Activated CD4-positive, alpha-beta T cell treated with anti-CD3 and anti-CD28 coated beads for 48 hours (primary cell): ENCODE measurements around the gene FOXF1.
A peak's percentile ranks its signal among the peaks of the same experiment; 100 is the strongest.

ENCODE experiments used
- DNase-seq: peaks from one replicate; pipeline ENCODE4 v3.0.0-alpha.2; 2020

FOXF1 gene

DNA sequence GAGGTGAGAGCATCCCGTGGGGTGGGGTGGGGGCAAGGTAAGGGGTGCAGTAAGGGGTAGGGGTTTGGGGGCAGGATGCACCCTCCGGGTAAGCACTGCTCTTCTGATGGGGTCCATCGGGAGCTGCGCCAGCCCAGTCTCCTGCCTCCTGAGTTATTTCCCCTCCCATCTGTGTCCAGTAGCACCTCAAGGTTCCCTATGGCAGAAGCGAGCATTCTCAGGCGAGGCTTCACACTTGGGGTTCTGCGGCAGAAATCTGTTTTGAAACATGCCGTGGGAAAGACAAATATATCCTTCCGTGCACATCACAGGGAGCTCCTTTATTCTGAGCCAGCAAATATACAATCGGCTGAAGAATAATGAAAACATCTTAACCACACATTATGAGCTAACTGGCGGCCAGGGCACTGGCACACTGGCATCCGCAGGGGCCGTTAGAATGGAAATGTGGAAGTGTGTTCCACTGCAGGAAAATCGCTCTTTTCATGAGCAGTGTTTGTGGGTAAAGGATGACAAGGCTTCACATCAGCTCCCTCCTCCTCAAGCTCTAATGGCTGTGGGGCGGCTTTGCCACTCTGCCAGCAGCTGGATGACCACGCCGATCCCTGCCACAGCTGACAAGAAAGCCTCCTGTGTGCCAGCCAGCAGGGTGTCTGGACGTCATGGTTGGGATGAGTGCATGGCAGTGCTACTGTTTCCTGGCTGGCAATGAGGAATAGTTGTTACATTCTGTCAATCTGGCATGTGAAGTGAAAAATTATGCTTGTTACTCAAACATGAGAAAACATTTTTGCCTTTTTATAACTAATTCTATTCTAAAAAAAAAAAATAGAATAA is 24.7 kb downstream of the FOXF1 start:
- no peak for DNase-seq

DNA sequence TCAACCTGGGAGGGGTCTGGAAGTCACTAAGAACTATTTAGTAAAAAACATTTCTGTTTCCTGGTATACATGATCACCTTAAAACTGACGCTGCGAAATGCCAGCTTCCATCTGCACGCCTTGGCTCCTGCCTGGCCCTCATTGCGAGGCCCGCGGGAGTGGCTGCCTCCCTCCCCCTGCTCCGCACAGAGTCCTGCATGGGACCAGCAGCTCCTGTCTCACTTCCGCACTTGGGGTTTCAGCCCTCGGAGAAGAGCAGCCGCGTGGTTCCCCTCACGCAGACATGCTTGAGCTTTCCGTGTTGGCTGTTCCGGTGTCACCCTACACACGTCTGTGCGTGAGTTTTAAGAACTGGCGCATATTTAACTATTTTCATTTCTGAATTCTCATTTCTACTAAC is 26.3 kb downstream of the FOXF1 start:
- DNase-seq, result no peak

- DNase-seq, result no peak
Observed at GRCh38 chr16:86537486-86537885, 27.2 kb downstream of the FOXF1 start.

- no peak for DNase-seq
Observed at GRCh38 chr16:86538196-86538780, 28.0 kb downstream of the FOXF1 start.

- no peak for DNase-seq
Observed at GRCh38 chr16:86540894-86541293, 30.6 kb downstream of the FOXF1 start.

- no peak for DNase-seq
Observed at GRCh38 chr16:86541560-86541959, 31.2 kb downstream of the FOXF1 start.

- no peak for DNase-seq
Observed at GRCh38 chr16:86542756-86543750, 32.7 kb downstream of the FOXF1 start.

DNA sequence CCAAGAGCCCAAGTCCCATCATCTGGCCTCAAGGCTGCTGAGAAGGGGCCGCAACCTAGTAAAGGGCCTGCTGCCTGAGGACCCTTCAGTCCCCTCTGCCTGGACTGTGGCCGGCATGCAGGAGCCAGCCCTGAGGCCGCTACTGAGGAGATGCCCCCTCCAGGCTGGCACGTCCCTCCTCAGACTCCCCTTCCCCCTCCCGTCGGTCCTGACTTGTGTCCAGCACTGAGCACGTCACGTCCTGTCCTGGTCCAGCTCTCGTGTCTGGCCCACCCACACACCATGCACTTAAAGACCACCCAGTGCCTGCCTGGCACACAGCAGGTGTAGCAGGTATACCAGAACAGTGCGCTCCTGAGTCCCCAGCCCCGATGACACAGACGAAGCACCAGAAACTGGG is 35.2 kb downstream of the FOXF1 start:
- DNase-seq, result no peak

- DNase-seq, result no peak
Observed at GRCh38 chr16:86545954-86546637, 35.8 kb downstream of the FOXF1 start.

DNA sequence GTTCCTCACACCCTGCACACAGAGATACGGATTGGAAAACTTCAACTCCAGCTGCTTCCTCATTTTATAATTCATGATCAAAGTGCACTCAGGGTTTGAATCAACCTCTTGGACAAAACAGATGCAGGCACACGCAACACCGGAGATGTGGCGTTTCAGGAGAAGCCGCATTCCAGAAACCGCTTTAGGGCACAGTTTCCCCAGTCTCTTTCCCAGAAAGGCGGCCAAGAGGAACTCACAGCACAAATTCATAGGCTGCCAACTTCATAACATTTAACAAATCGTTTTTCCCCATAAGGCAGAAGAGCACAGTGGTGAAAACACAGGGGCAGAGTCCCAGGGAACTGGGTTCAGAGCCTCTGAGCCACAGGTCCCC is 36.3 kb downstream of the FOXF1 start:
- DNase-seq, result no peak

DNA sequence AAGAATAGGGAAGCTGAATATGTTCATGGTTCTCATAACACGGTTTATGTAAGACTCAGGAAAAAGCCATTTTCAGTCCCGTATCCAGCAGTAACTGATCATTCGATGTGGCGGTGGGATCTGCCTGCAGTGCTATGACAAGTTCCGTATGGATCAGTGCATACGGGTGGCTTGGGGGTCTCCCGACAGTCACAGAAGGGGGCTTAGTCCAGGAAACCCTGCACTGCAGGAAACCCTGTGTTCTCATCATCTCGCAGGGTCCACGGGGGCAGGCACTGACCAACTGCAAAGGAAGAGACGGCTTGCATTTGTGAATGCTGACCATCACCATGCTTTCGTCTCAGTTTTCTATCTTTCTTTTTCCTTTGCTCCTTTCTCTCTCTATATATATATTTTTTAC is 37.0 kb downstream of the FOXF1 start:
- no peak for DNase-seq

- peak; percentile 56 for DNase-seq
Observed at GRCh38 chr16:86549076-86549892, 39.0 kb downstream of the FOXF1 start.

- DNase-seq, result no peak
Observed at GRCh38 chr16:86549893-86550190, 39.5 kb downstream of the FOXF1 start.

DNA sequence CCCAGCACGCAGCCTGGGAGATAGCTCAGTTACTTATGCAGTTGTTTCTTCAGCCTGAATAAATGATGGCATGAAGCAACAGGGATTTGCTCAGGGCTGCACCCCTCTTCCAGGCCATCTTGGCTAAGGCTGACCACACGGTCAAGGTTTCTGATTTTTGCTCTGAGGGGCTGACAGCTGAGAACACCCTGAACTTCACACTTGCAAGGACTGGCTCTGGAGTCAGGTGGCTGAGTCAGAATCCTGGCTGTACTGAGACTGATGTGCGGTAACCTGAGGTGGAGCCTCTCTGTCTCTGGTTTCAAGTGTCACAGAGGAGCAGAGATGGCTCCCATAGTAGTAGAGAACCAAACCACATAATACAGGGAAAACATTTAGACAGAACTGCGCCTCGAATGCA is 40.0 kb downstream of the FOXF1 start:
- DNase-seq, result no peak

DNA sequence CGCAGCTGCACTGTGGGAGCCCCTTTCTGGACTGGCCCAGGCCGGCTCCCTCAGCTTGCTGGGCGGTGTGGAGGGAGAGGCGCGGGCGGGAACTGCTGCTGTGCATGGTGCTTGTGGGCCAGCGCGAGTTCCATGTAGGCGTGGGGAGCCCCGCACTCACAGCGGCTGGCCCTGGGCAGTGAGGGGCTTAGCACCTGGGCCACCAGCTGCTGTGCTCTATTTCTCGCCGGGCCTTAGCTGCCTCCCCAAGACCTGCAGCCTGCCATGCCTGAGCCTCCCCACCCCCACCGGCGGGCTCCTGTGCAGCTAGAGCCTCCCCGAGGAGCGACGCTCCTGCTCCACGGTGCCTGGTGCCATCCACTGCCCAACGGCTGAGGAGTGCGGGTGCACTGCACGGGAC is 43.0 kb downstream of the FOXF1 start:
- DNase-seq, result no peak

DNA sequence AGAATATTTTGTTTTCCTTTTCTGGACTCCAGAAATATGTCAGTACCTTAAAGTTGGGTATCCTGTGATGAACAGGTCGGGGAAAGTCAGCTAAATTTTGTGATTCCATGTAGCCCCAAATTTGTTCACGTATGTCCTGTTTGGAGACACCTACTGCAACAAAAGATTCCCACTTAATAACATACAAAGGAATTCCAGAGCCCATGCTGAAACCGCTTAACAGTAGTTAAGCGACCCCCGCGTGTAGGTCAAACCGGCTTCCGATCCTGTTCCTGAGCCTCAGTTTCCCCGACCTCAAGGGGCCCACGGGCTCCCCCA is 44.2 kb downstream of the FOXF1 start:
- DNase-seq, result no peak

- peak; percentile 96 for DNase-seq
Observed at GRCh38 chr16:86554917-86555703, 44.8 kb downstream of the FOXF1 start, which contains the start of gene MTHFSD. Gene MTHFSD (minus strand): TSS chr16:86555235. CDS start chr16:86555184, 51 bp downstream.

GRCh38 chr16:86555704-86556075 is 45.4 kb downstream of the FOXF1 start:
- no peak for DNase-seq

- no peak for DNase-seq
Observed at GRCh38 chr16:86556576-86556975, 46.2 kb downstream of the FOXF1 start.

DNA sequence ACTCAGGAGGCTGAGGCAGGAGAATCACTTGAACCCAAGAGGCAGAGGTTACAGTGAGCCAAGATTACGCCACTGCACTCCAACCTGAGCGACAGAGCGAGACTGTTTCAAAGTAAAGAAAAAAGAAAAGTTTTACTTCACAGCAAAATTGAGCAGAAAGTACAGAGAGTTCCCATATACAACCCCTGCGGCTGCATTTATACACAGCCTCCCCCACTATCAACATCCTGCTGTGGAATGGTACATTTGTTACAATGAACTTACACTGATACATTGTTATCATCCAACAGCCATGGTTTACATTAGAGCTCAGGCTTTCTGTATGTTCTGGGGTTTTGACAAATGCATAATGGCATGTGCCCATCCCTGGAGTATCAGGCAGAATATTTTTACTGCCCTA is 47.3 kb downstream of the FOXF1 start:
- DNase-seq, result no peak
